Measurements from ENCODE around the gene SCAMP1. TPM values are rescaled to one million over a fixed set of nuclear protein-coding genes. Genes with fewer than 3 reads are reported as not detected.

SCAMP1 gene
- total and polyA plus RNA-seq, 2 of the 8 experiments (the other 6 are each of a cell fraction or from before 2014, with no cell fraction given): 18.6 to 55.9 TPM

DNA sequence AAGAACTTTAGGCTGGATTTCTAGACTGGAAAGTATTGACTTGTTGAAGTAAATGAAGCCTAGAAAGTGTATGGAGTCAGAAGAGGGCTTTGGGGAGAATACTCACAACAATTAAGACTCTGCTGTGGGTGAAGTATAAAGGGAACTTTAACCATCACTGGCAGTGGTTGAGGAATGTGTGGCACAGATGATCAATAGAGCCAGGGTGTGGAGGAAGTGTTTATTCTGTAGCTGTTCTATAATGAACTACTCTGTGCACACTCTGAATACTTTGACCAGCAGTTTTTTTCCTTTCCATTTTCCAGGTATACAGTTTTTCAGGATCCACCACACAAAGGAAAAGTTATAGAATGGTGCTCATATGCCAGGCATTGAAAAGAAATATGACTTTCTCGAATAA is 106.7 kb downstream of the SCAMP1 start (continued):
- TF ChIP-seq GABPA (IDR thresholded peaks at IDR 0.05; ENCODE audit: borderline replicate concordance, insufficient read depth, low read length): no peak
- no peak for TF ChIP-seq JUN (IDR thresholded peaks at IDR 0.05; ENCODE audit: low read depth, low read length)
- no peak for TF ChIP-seq GTF2F1 (IDR thresholded peaks at IDR 0.05; ENCODE audit: borderline replicate concordance, low read depth, low read length)
- no peak for TF ChIP-seq TCF12 (IDR thresholded peaks at IDR 0.05; ENCODE audit: low read depth, low read length)
